IMR-90 (cell line): ENCODE measurements around the gene KPNA1. TPM values are rescaled to one million over a fixed set of nuclear protein-coding genes. Genes with fewer than 3 reads are reported as not detected.

Experiments used
- ATAC-seq: fragments of 200-7000 bp; cut with Tn5 transposase; 2 replicates; pipeline ENCODE4 v1.9.1; 2020; ENCODE audit warnings: low read depth, mild to moderate bottlenecking, moderate library complexity
- BruUV-seq: library from RNA; stranded (reverse); fragments of 400-500 nt; replicated peaks from 2 replicates; lab custom pipeline; 2021; lab: Mats Ljungman, UMichigan
- CTCF ChIA-PET: fragments of 300-600 bp; formaldehyde crosslinking; extraction: SDS; loops from one replicate; lab custom pipeline; 2021; ENCODE audit warnings: antibody characterized with exemption; lab: Yijun Ruan, JAX
- POLR2A ChIA-PET: fragments of 300-600 bp; sonication (Branson Sonifier 250); formaldehyde crosslinking; loops from one replicate; lab custom pipeline; 2022; ENCODE audit warnings: antibody characterized with exemption; ENCODE audit not compliant: unreplicated experiment; lab: Charles Lee
- DNase-seq: peaks from one replicate; pipeline ENCODE4 v3.0.0; 2013
- H2AFZ ChIP-seq: replicated peaks from 2 replicates; pipeline ENCODE3; 2013; ENCODE audit warnings: low read length, mild to moderate bottlenecking; ENCODE audit not compliant: poor library complexity
- H2AK5ac ChIP-seq: 2 replicates; pipeline ENCODE4 v1.6.1; 2013; ENCODE audit warnings: low read depth, low read length, inconsistent platforms
- H2AK9ac ChIP-seq: replicated peaks from 2 replicates; pipeline ENCODE3; 2013; ENCODE audit warnings: mild to moderate bottlenecking, low read depth, low read length, moderate library complexity; ENCODE audit not compliant: poor library complexity
- H2BK120ac ChIP-seq: 2 replicates; pipeline ENCODE4 v1.6.1; 2013; ENCODE audit warnings: low read depth, low read length, inconsistent platforms
- H2BK15ac ChIP-seq: 3 replicates; pipeline ENCODE4 v1.6.1; 2013; ENCODE audit warnings: low read depth, low read length, inconsistent platforms
- H2BK20ac ChIP-seq: 2 replicates; pipeline ENCODE4 v1.6.1; 2013; ENCODE audit warnings: low read depth, mild to moderate bottlenecking, inconsistent platforms, low read length, moderate library complexity
- H2BK5ac ChIP-seq: 2 replicates; pipeline ENCODE4 v1.6.1; 2013; ENCODE audit warnings: mild to moderate bottlenecking, low read depth, low read length, inconsistent platforms; ENCODE audit not compliant: poor library complexity, severe bottlenecking
- H3K14ac ChIP-seq: replicated peaks from 2 replicates; pipeline ENCODE4 v1.6.1; 2013; ENCODE audit warnings: low read depth, low read length, inconsistent platforms
- H3K18ac ChIP-seq: 2 replicates; pipeline ENCODE4 v1.6.1; 2013; ENCODE audit warnings: low read depth, low read length, control low read depth
- H3K23ac ChIP-seq: 2 replicates; pipeline ENCODE4 v1.6.1; 2013; ENCODE audit warnings: low read depth, low read length, inconsistent platforms
- H3K27ac ChIP-seq: 2 replicates; pipeline ENCODE4 v1.5.1; 2013; ENCODE audit warnings: mild to moderate bottlenecking, control low read depth, low read length; ENCODE audit not compliant: insufficient read depth
- H3K27me3 ChIP-seq: 2 replicates; pipeline ENCODE4 v1.6.1; 2013; ENCODE audit warnings: low read length; ENCODE audit not compliant: control insufficient read depth, insufficient read depth
- H3K36me3 ChIP-seq: 2 replicates; pipeline ENCODE4 v1.6.1; 2013; ENCODE audit warnings: low read length, mixed read lengths; ENCODE audit not compliant: control insufficient read depth, insufficient read depth
- H3K4ac ChIP-seq: 2 replicates; pipeline ENCODE4 v1.6.1; 2013; ENCODE audit warnings: low read depth, low read length, inconsistent platforms
- H3K4me1 ChIP-seq: 2 replicates; pipeline ENCODE4 v1.6.1; 2013; ENCODE audit warnings: low read length, mixed read lengths; ENCODE audit not compliant: control insufficient read depth, insufficient read depth
- H3K4me2 ChIP-seq: 2 replicates; pipeline ENCODE4 v1.6.1; 2013; ENCODE audit warnings: low read depth, mild to moderate bottlenecking, control low read depth, low read length, moderate library complexity
- H3K4me3 ChIP-seq: 2 replicates; pipeline ENCODE4 v1.5.1; 2013; ENCODE audit warnings: low read depth, mild to moderate bottlenecking, control low read depth, low read length, moderate library complexity; ENCODE audit not compliant: insufficient read depth
- H3K56ac ChIP-seq: 2 replicates; pipeline ENCODE4 v1.6.1; 2013; ENCODE audit warnings: low read length, inconsistent platforms; ENCODE audit not compliant: insufficient read depth; ENCODE audit errors: extremely low read depth
- H3K79me1 ChIP-seq, 2 experiments: 2 replicates each; pipeline ENCODE4 v1.6.1; 2013; ENCODE audit warnings: low read length in 2 of 2, inconsistent platforms in 1 of 2, low read depth in 1 of 2
- H3K9ac ChIP-seq: 2 replicates; pipeline ENCODE4 v1.6.1; 2013; ENCODE audit warnings: low read depth, low read length, control low read depth
- H3K9me1 ChIP-seq: 2 replicates; pipeline ENCODE4 v1.6.1; 2013; ENCODE audit warnings: low read length, inconsistent platforms; ENCODE audit not compliant: insufficient read depth
- H3K9me3 ChIP-seq: 2 replicates; pipeline ENCODE4 v1.6.1; 2013; ENCODE audit warnings: low read length; ENCODE audit not compliant: control insufficient read depth, insufficient read depth
- H4K20me1 ChIP-seq: 2 replicates; pipeline ENCODE4 v1.6.1; 2013; ENCODE audit warnings: low read length, inconsistent platforms; ENCODE audit not compliant: insufficient read depth
- H4K5ac ChIP-seq: 2 replicates; pipeline ENCODE4 v1.6.1; 2013; ENCODE audit warnings: mild to moderate bottlenecking, low read depth, low read length, control low read depth
- H4K8ac ChIP-seq, 2 experiments: 2 replicates each; pipeline ENCODE4 v1.6.1; 2013; ENCODE audit warnings: low read depth in 2 of 2, low read length in 2 of 2, control low read depth in 1 of 2, inconsistent platforms in 1 of 2
- H4K91ac ChIP-seq: 2 replicates; pipeline ENCODE4 v1.6.1; 2013; ENCODE audit warnings: low read depth, low read length, inconsistent platforms; ENCODE audit not compliant: insufficient read depth
- BHLHE40 ChIP-seq: fragments of 150-350 bp; IDR thresholded peaks from 2 replicates; pipeline ENCODE4 v1.6.1; 2016; ENCODE audit warnings: mild to moderate bottlenecking, low read depth, low read length
- CEBPB ChIP-seq: IDR thresholded peaks from 2 replicates; pipeline ENCODE4 v1.6.1; 2012; ENCODE audit warnings: low read depth, low read length, improper control_type of control experiment
- CHD1 ChIP-seq: IDR thresholded peaks from 2 replicates; pipeline ENCODE4 v1.6.1; 2012; ENCODE audit warnings: low read depth, low read length, improper control_type of control experiment
- ELK1 ChIP-seq: fragments of 150-350 bp; IDR thresholded peaks from 2 replicates; pipeline ENCODE4 v1.6.1; 2016; ENCODE audit warnings: low read depth, mild to moderate bottlenecking, low read length, moderate library complexity, borderline replicate concordance
- FOS ChIP-seq: fragments of 150-350 bp; IDR thresholded peaks from 2 replicates; pipeline ENCODE4 v1.6.1; 2016; ENCODE audit warnings: low read depth, low read length
- MAFK ChIP-seq: IDR thresholded peaks from 2 replicates; pipeline ENCODE4 v1.6.1; 2012; ENCODE audit warnings: low read depth, low read length, improper control_type of control experiment
- MAZ ChIP-seq: IDR thresholded peaks from 2 replicates; pipeline ENCODE4 v1.6.1; 2012; ENCODE audit warnings: low read depth, mild to moderate bottlenecking, low read length, improper control_type of control experiment, moderate library complexity, borderline replicate concordance
- MXI1 ChIP-seq: IDR thresholded peaks from 2 replicates; pipeline ENCODE4 v1.6.1; 2012; ENCODE audit warnings: low read depth, mild to moderate bottlenecking, low read length, moderate library complexity, borderline replicate concordance
- NFE2L2 ChIP-seq: fragments of 150-350 bp; IDR thresholded peaks from 2 replicates; pipeline ENCODE4 v1.6.1; 2016; ENCODE audit warnings: low read depth, mild to moderate bottlenecking, low read length
- POLR2A ChIP-seq: IDR thresholded peaks from 2 replicates; pipeline ENCODE4 v1.6.1; 2012; ENCODE audit warnings: mild to moderate bottlenecking, low read depth, low read length
- RAD21 ChIP-seq: IDR thresholded peaks from 2 replicates; pipeline ENCODE4 v1.6.1; 2012; ENCODE audit warnings: low read length, improper control_type of control experiment
- RCOR1 ChIP-seq: IDR thresholded peaks from 2 replicates; pipeline ENCODE4 v1.6.1; 2012; ENCODE audit warnings: mild to moderate bottlenecking, low read length, improper control_type of control experiment; ENCODE audit not compliant: insufficient replicate concordance
- RFX5 ChIP-seq: IDR thresholded peaks from 2 replicates; pipeline ENCODE4 v1.8.0; 2012; ENCODE audit warnings: low read depth, mild to moderate bottlenecking, low read length, moderate library complexity
- SMC3 ChIP-seq: fragments of 150-350 bp; IDR thresholded peaks from 2 replicates; pipeline ENCODE4 v1.6.1; 2016; ENCODE audit warnings: low read depth, mild to moderate bottlenecking, antibody characterized with exemption, low read length, moderate library complexity
- WGBS, 2 experiments: methylation state at CpG; one replicate each; pipeline versions ENCODE4 v1.1.5 to v1.1.7; 2013; ENCODE audit warnings: missing lambda C conversion rate in 2 of 2; ENCODE audit not compliant: insufficient read length in 1 of 2; ENCODE audit errors: extremely low coverage in 2 of 2; 5-methylcytosine and 5-hydroxymethylcytosine counted together
- dilution Hi-C: fragments of 300-500 bp; cut with HindIII; formaldehyde crosslinking; loops from one replicate; pipeline ENCODE4 v1.14.3; 2018; ENCODE audit warnings: low sequenced_read_pairs; ENCODE audit not compliant: unreplicated experiment
- in situ Hi-C: fragments of 300-500 bp; cut with MboI; formaldehyde crosslinking; loops from 3 replicates; pipeline ENCODE4 v1.14.3; 2019; ENCODE audit warnings: low sequenced_read_pairs, inconsistent platforms, mixed read lengths
- intact Hi-C: fragments of 100-400 bp; cut with micrococcal nuclease; formaldehyde crosslinking; loops from 2 replicates; pipeline ENCODE4 v1.10.0; 2022
- polyA plus RNA-seq, 3 experiments: library from polyadenylated mRNA; depleted of rRNA; stranded (reverse); fragments of >200 nt; gene quantifications; 2 replicates each; pipeline ENCODE4 v1.2.3, GENCODE V29; 2012; ENCODE audit warnings: low replicate concordance in 1 of 3
- total RNA-seq: library from RNA; depleted of rRNA; stranded (reverse); fragments of >200 nt; gene quantifications from 2 replicates; pipeline ENCODE4 v1.2.3, GENCODE V29; 2012
- TF ChIP-seq, protein P1 (sequence below): conservative IDR thresholded peaks from 2 replicates; pipeline ENCODE4 v1.5.1; 2012; ENCODE audit warnings: mild to moderate bottlenecking, low read depth, low read length, improper control_type of control experiment
- TF ChIP-seq, protein P2 (sequence below): fragments of 150-350 bp; IDR thresholded peaks from 2 replicates; pipeline ENCODE4 v1.6.1; 2017; ENCODE audit warnings: mild to moderate bottlenecking, antibody characterized with exemption, low read length, low read depth

The KPNA1 gene
- total and polyA plus RNA-seq, 2 of the 4 experiments (the other 2 are of a cell fraction) = 30.6 to 112 TPM

GRCh38 chr3:122512284-122512683, 2.5 kb downstream of the KPNA1 start:
- no peaks in the 10 kb centered on the region for H3K27me3 ChIP-seq
- ChIA-PET CTCF (interaction anchor here (1.0 to 1.3 kb wide), 2 partner anchors 12 to 91 kb away, joined by 4 read pairs; no protein-coding TSS in a partner anchor), POLR2A (interaction anchor here (0.6 kb wide), 1 partner anchor 10 kb away, joined by 4 read pairs; no protein-coding TSS in a partner anchor)
- H2BK5ac ChIP-seq = no peak overlapping the region
- no peaks in the 10 kb centered on the region for H3K36me3 ChIP-seq
- no peak overlapping the region for H3K56ac ChIP-seq
- WGBS, 2 experiments = no CpG with 5 or more reads among the region's 15 CpGs
- in situ Hi-C loops (no loop called here), dilution Hi-C loops (no loop called here), intact Hi-C loops (loop anchor here (5.0 kb wide), 1 partner anchor 35 kb away; no protein-coding TSS in a partner anchor)
- H4K91ac ChIP-seq = no peak overlapping the region
- H3K4me1 ChIP-seq = 0 out of 2 replicates have a peak, but pooled peaks cover 3% of the 10 kb centered on the region
- peaks cover 60% of the 10 kb centered on the region for H4K20me1 ChIP-seq
- H3K18ac ChIP-seq = no peak overlapping the region
- H3K9ac ChIP-seq = no peak overlapping the region
- H3K9me1 ChIP-seq = peaks cover 10% of the 10 kb centered on the region
- no TSS peak for BruUV-seq
- H3K79me1 ChIP-seq = peaks cover 2 to 27% of the 10 kb centered on the region in 2 experiments; a peak in 2 of 4 replicates
- H4K5ac ChIP-seq = no peak overlapping the region
- no peak overlapping the region for H3K4me3 ChIP-seq
- TF ChIP-seq RAD21 (no peak), MAZ (no peak), MAFK (no peak), ELK1 (no peak), MXI1 (no peak), RFX5 (no peak), FOS (no peak), NFE2L2 (no peak), BHLHE40 (no peak), CHD1 (no peak), RCOR1 (no peak), POLR2A (no peak), SMC3 (no peak), CEBPB (no peak)
- TF ChIP-seq, protein P1, sequence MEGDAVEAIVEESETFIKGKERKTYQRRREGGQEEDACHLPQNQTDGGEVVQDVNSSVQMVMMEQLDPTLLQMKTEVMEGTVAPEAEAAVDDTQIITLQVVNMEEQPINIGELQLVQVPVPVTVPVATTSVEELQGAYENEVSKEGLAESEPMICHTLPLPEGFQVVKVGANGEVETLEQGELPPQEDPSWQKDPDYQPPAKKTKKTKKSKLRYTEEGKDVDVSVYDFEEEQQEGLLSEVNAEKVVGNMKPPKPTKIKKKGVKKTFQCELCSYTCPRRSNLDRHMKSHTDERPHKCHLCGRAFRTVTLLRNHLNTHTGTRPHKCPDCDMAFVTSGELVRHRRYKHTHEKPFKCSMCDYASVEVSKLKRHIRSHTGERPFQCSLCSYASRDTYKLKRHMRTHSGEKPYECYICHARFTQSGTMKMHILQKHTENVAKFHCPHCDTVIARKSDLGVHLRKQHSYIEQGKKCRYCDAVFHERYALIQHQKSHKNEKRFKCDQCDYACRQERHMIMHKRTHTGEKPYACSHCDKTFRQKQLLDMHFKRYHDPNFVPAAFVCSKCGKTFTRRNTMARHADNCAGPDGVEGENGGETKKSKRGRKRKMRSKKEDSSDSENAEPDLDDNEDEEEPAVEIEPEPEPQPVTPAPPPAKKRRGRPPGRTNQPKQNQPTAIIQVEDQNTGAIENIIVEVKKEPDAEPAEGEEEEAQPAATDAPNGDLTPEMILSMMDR = no peak
- TF ChIP-seq, protein P2, sequence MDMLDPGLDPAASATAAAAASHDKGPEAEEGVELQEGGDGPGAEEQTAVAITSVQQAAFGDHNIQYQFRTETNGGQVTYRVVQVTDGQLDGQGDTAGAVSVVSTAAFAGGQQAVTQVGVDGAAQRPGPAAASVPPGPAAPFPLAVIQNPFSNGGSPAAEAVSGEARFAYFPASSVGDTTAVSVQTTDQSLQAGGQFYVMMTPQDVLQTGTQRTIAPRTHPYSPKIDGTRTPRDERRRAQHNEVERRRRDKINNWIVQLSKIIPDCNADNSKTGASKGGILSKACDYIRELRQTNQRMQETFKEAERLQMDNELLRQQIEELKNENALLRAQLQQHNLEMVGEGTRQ = no peak
- H2AK9ac ChIP-seq = no peak overlapping the region
- H2BK120ac ChIP-seq = no peak overlapping the region
- no peak overlapping the region for H2BK20ac ChIP-seq
- no peak overlapping the region for H3K4ac ChIP-seq
- ATAC-seq = no peak
- H3K4me2 ChIP-seq = no peak overlapping the region
- no peak overlapping the region for H2AFZ ChIP-seq
- H3K14ac ChIP-seq = no peak overlapping the region
- H3K23ac ChIP-seq = no peak overlapping the region
- H2AK5ac ChIP-seq = no peak overlapping the region
- H3K27ac ChIP-seq = no peak overlapping the region
- H4K8ac ChIP-seq = no peak overlapping the region
- no peaks in the 10 kb centered on the region for H3K9me3 ChIP-seq
- DNase-seq = no peak
- no peak overlapping the region for H2BK15ac ChIP-seq
